ENCODE measurements around the gene CLDN4. TPM values are rescaled to one million over a fixed set of nuclear protein-coding genes. Genes with fewer than 3 reads are reported as not detected.
"Not testable (repeated sequence)": the region's sequence is repeated elsewhere in the genome, so short reads cannot be mapped to it uniquely, and the experiment has no call there.

CLDN4 gene
- total RNA-seq, 1 donor from 2014 or later = 0.11 TPM

DNA sequence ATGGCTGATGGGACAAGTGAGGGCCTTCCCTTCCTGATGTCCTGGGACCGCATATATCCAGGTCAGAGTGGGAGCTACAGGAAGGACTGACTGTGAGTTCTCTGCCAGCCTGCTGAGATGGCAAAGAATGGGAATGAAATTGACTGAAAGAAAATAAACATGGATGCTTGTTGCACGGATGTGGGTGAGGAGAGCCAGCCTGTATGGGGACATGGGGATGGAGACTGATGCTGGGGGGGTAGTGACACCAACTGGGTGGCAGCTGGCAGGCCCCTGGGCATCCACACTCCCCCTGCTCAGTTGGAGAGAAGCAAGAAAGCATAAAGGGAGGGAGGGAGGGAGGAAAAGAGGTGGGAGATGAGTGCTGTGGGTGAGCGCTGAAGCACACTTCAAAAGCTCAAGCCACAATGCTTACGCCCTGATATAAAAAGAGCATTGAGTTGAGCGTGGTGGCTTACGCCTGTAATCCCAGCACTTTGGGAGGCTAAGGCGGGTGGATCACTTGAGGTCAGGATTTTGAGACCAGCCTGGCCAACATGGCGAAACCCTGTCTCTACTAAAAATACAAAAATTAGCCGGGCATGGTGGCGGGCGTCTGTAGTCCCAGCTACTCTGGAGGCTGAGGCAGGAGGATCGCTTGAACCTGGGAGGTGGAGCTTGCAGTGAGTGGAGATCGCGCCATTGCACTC, 9.1 kb upstream of the CLDN4 start:
- intact Hi-C loops (cut with DNase I); ATAC-seq (ENCODE audit: poor library complexity): not testable (repeated sequence)
- DNase-seq = peak; percentile 3

DNA sequence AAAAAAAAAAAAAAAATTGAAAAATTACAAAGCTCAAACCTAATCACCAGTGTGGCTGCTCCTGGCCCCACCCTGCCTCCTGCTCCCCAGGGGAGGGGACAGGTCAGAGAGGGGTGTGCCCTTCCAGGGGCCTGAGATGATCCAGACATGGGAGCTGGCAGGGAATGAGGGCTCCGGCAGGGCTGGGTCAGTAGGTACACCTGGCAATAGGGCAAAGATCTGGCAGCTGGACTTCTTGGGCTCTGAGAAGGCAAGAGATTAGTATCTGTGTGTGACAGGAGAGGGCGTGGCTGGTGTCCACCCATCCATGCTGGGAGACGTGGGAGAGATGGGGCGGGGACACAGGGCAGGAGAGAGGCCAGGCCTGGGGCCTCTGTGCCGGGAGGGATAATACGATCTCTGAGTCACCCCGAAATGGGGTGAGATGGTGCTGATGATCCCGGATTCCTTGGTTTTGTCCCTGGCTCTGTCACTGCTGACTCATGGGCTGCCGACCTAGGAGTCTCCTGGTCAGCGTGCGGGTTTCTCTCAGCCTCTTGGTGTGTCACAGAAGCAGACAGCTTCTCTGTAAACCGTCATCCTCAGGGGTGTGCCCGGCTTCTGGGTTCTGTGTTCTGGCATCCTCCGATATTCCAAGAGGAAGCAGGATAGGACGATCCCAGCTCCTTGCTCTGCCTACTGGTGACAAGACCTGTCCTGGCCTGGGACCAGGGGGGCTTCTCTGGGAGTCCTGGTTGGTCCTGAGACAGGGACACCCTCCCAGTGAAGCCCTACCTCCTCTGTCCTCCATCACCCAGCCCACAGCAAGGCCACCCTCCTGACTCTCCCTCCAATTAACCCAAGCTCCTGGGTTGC, 8.2 kb upstream of the CLDN4 start:
- ATAC-seq (ENCODE audit: poor library complexity) (peak; percentile 44), DNase-seq (peak; percentile 38)
- intact Hi-C loops (cut with DNase I) = no loop called here

DNA sequence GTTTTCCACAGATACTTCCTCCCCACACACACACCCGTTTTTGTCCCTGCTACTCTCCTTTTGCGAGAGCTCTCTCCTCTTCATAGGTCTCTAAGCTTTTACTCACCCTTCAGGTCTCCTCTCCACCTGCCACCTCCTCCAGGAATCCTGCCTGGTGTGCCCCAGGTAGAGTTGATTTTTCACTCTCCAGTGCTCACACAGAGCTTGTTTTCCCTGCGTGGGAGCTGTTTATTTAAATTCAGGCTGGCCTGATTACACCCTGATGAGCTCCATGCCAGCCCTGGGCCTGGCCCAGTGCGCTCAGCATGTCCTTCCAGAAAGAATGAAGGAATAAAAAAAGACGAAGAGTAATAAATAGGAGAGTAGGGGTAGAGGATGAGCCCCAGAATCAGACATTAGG, 7.5 kb upstream of the CLDN4 start:
- intact Hi-C loops (cut with DNase I) = no loop called here
- DNase-seq = peak; percentile 9
- ATAC-seq (ENCODE audit: poor library complexity) = no peak

DNA sequence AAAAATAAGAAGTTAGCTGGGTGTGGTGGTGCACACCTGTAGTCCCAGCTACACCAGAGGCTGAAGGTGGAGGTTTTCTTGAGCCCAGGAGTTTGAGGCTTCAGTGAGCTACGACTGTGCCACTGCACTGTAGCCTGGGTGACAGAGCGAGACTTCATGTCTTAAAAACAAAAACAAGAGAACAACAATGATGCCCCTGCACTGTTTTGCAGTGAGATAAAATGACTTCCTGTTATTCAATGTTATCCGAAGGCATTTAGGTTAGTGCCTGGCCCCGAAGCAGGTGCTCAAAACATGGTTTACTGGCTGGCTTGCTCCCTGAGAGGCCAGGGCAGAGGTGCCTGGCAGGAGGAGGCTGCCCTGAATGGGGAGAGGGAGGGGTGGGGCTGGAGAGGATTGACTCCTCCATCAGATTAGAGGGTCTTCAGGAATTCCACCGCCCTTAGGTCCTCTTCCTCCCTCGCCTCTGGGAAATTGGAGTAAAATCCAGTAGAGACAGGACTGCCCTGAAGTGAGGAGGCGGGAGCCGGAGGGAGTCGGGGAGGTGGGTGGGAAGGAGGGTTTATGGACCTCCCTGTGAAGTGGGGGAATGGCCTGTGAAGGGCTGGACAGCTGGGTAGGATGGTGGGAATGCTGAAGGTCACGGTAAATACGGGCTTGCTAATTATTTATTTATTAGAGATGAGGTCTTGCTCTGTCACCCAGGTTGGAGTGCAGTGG, 6.8 kb upstream of the CLDN4 start:
- DNase-seq (peak; percentile 26), ATAC-seq (ENCODE audit: poor library complexity) (no peak)
- intact Hi-C loops (cut with DNase I) = no loop called here

- no peak for ATAC-seq (ENCODE audit: poor library complexity)
- intact Hi-C loops (cut with DNase I) = no loop called here
- DNase-seq = peak; percentile 27
Measured at GRCh38 chr7:73824986-73825385, 5.8 kb upstream of the CLDN4 start.

DNA sequence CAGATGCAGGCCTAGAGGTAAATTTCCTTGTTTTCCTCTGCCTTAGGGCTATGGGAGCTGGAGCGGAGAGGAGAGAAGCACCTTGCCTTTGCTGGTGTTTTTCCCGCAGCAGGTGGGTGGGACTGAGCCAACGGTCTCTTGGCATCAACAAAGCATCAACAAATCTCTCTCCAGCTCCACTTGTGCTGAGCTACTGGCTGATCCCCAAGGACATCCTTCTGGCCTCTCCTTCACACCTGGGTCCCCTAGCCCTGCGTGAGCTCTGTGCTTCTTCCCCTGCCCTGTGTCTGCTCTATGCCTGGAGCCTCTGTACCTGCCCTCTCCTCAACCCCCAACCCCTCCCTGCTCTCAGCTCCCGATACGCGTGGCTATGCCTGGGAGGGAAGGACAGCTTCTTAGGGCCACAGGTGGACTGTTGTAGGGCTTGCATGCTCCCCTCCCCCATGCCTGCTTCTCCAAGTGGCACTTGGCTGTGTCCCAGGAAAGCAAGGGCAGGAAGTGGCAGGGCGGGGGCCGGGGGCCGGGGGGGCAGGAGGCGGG, 3.2 kb upstream of the CLDN4 start:
- ATAC-seq (ENCODE audit: poor library complexity) (peak; percentile 38), DNase-seq (no peak)
- intact Hi-C loops (cut with DNase I) = no loop called here

DNA sequence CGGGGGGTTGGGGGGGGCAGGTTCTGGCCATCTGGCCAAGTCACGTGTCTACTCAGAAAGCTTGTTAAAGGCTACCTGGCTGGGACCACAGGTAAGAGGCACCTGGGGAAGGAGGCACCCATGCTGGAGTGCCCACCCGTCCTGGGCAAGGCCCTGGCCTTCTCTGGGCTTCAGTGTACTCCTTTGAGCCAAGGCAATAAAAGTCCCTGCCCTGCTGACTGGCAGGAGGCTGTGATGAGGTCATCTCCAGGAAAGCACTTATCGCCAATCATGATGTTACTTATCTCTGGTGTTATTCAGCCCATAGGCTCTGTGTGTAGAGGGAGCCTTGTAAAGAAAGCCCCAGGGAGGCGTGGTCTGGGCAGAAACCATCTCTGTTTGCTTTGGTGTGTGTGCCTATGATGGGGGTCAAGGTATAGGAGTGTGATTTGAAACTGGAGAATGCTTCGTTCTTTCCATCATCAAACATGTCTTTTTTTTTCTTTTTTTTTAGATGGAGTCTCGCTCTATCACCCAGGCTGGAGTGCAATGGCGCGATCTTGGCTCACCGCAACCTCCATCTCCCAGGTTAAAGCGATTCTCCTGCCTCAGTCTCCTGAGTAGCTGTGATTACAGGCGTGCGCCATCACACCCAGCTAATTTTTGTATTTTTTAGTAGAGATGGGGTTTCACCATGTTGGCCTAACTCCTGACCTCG, 2.5 kb upstream of the CLDN4 start:
- no peak for DNase-seq
- intact Hi-C loops (cut with DNase I) = no loop called here
- peak; percentile 30 for ATAC-seq (ENCODE audit: poor library complexity)

GRCh38 chr7:73828972-73829371, 1.8 kb upstream of the CLDN4 start:
- ATAC-seq (ENCODE audit: poor library complexity) = no peak
- no peak for DNase-seq
- intact Hi-C loops (cut with DNase I) = no loop called here

DNA sequence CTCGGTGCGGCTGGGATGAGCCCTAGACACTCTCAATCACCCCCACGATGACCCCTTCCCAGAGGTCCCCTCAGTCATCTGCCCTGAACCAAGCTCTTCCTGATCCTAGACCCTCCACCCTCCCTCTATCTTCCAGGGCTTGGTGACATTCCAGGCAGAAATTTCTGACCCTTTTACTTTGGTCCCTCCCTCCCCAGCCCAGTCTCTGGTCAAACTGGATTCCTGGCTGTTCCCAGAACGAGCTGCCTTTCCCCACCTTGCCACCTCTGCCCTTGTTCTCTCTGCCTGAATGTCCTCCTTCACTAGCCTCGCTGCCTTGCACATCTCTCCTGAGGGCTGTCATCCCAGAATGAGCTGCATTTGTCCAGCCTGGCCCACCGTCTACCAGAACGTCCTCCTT, 1.3 kb upstream of the CLDN4 start:
- DNase-seq (no peak), ATAC-seq (ENCODE audit: poor library complexity) (no peak)
- intact Hi-C loops (cut with DNase I) = no loop called here

GRCh38 chr7:73829921-73830680, 695 bp upstream of the CLDN4 start:
- ATAC-seq (ENCODE audit: poor library complexity) = no peak
- intact Hi-C loops (cut with DNase I) = no loop called here
- DNase-seq = no peak

- intact Hi-C loops (cut with DNase I) = no loop called here
- DNase-seq (no peak), ATAC-seq (ENCODE audit: poor library complexity) (no peak)
Measured at GRCh38 chr7:73831584-73831833, 713 bp downstream of the CLDN4 start.

- ATAC-seq (ENCODE audit: poor library complexity) = peak; percentile 23
- no peak for DNase-seq
- intact Hi-C loops (cut with DNase I) = no loop called here
Measured at GRCh38 chr7:73831834-73832651, 1.2 kb downstream of the CLDN4 start.

DNA sequence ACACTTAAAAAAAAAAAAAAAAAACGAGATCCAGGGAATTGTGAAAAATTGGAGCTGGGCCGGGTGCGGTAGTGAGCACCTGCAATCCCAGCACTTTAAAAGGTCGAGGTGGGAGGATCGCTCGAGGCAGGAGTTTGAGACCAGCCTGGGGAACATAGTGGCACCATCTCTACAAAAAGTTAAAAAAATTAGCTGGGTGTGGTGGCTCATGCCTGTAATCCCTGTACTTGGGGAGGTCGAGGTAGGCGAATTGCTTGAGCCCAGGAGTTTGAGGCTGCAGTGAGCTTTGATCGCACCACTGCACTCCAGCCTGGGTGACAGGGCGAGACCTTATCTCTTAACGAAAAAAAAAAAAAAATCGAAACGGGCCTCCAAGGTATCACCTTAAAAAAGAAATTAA, 2.0 kb downstream of the CLDN4 start:
- intact Hi-C loops (cut with DNase I) = no loop called here
- ATAC-seq (ENCODE audit: poor library complexity) = no peak
- DNase-seq = no peak

GRCh38 chr7:73833251-73833919, 2.6 kb downstream of the CLDN4 start:
- DNase-seq (no peak), ATAC-seq (ENCODE audit: poor library complexity) (no peak)
- intact Hi-C loops (cut with DNase I) = no loop called here

DNA sequence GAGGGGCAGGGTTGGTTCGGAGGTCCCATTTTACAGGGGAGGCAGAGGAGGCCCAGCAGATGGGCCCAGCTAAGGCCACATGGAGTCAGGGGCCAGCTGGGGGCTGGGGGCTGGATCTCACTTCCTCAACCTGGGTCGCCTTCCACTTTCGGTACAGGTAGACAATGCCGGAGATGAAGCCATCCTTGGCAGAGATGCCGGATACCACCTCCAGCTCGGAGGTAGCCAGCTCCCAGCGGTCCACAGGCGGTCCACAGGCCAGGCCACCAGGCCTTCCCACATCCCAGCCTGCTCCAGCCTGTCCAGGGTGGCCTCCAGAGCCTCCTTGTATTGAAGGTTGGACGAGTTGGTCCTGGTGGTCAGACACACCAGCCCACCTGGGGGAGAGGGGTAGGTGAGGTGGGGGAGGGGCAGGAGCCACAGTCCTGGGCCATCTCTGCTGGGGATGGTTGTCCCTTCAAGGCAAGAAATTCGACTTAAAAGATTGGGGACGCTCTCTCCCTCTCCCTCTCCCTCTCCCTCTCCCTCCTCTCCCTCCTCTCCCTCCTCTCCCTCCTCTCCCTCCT, 3.9 kb downstream of the CLDN4 start:
- ATAC-seq (ENCODE audit: poor library complexity) (no peak), DNase-seq (no peak)
- intact Hi-C loops (cut with DNase I) = no loop called here

DNA sequence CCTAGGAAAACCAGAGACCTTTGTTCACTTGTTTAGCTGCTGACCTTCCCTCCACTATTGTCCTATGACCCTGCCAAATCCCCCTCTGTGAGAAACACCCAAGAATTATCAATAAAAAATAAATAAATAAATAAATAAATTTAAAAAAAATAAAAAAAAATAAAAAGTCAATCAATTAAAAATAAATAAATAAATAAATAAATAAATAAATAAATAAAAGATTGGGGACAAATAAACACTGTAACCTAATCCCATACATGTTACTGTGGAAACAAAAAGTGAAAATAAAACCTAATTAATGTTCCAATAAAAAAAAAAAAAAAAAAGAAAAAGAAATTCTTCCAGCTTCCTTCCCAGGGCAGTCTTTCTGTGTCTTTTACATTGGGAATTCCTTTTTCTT, 6.4 kb downstream of the CLDN4 start:
- intact Hi-C loops (cut with DNase I); DNase-seq; ATAC-seq (ENCODE audit: poor library complexity): not testable (repeated sequence)

GRCh38 chr7:73838642-73839041, 7.8 kb downstream of the CLDN4 start:
- no peak for ATAC-seq (ENCODE audit: poor library complexity)
- intact Hi-C loops (cut with DNase I) = no loop called here
- DNase-seq = no peak

Data from Right ventricle myocardium superior (tissue), 1 donor.